Pons (tissue), 1 donor: ENCODE results near the gene CEP104.

Source experiments
- DNase-seq: peaks from one replicate; pipeline ENCODE4 v3.0.0-alpha.2; 2016; ENCODE audit warnings: low spot score

The CEP104 gene

DNA sequence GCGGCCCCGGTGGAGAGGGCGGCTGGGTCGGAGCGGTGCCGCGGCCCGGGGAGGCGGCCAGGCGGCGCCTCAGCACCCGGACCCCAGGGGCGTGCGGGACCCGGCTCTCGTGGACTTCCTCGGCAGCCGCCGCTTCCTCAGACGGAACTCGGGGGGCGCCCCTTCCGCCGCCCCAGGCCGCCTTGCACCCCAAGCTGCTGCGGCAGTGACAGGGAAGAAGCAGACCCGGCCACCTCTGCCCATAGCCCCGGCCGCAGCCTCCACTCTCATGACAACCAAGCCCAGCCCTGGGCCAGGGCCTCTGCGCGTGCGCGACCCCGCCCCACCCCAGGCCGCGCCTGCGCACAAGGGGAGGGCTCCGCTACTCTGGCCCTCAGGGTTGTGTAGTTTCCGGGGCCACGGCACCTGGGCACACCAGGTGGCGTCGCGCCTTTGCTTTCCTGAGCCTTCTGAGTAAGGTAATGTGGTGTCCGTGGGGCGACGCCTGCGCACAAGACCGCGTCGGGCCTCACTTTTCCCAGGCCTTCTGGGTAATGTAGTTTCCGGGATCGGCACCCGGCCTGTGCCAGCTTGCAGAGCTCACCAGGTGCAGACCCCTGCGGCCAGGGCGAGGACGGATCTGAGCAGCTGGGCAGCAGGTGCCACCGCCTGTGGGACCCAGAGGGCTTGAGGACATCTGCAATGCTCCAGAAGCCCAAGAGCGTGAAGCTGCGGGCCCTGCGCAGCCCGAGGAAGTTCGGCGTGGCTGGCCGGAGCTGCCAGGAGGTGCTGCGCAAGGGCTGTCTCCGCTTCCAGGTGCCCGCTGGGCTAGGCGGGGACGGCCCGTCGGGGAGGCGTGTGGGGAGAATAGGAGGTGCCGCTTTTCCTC lies at the start of gene CEP104, which contains the start of gene DFFB:
Gene CEP104, minus strand, starts transcription at position 289 of the 868 bp plus-strand sequence. CDS start 4,804 bp downstream, outside the sequence.
Gene DFFB, plus strand, starts transcription at position 554 of the 868 bp plus-strand sequence. Its CDS starts 128 bp downstream, at position 682.
- DNase-seq, result peak; percentile 88

DNA sequence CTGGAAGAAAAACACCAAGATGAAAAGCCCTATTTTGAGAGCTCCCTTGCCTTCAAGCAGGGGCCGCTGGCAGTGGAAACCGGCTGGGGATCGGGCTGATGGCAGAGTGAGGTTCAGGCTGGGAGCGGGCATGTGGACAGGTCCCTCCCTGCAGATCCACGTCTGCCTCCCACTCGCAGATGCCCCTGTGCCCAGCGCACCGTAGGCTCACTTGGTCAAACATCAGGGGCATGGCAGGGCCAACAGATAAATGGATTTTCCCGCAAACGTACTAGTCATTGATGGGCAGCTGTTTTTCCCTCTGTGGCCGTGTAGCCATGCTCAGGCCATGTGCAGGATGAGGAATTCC lies 49.6 kb upstream of the CEP104 start:
- DNase-seq, result no peak

DNA sequence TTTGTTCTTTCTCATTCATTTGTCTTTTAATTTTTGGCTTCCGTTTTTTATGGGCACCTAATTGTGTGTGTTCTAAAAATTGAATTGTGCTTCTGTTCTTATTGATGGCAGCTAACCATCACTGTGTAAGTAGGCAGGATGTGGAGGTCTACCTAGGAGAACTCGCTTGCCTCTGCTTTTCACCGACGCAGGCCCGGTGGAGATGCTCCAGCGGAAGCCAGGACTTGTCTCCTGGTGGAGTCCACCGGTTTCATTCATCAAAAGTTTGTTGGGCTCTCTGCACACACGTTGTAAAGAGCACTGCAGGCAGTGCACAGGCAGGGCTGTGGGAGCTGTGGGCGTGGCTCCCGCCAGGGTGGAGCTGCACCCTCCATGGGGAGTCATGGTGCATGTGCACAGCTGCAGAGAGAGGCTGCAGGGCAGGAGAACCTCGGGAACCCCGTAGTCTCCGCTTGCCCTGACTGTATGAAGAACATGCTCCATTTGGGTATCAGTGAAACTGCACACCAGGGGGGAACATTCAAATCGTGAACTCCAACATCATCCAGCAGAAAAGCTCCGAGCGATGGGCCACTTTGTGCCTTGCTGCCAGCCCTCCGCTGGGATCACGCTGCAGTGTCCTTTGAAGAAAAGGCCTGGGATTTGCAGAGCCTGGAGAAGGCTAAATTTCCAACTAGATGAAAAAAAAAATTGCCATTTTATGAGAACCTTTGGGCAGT lies 49.1 kb upstream of the CEP104 start:
- no peak for DNase-seq

DNA sequence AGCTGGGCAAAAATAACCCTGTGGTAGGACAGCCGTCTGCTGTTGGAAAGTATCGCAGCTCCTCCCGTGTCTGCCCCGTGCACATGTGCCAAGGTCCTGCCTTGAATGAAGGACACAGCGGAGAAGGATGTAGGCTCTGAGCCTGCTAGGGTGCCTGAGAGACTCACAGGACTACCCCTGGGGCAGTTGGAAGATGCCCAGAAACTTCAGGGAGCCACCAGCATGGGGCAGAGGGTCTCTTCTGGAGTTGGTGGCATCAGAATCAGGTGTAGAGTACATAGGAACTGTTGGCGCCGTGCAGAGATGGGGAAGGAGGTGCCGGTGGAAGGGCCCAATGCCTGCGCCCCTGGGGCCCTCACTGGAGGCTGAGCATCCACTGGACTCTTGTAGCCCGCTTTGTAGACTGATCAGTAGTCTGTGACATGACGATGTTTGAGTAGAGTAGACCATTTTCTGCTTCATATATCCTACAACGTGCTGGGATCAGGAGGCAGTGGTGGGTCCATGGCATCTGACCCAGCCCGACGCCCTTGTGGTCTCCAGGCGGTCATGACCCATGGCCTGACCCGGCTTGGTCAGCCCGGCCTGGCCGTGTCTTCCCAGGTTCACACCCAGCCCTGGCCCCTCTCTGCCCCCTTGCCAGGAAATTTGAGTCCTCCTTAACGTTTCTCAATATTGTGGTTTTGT lies 48.4 kb upstream of the CEP104 start:
- DNase-seq, result no peak

DNA sequence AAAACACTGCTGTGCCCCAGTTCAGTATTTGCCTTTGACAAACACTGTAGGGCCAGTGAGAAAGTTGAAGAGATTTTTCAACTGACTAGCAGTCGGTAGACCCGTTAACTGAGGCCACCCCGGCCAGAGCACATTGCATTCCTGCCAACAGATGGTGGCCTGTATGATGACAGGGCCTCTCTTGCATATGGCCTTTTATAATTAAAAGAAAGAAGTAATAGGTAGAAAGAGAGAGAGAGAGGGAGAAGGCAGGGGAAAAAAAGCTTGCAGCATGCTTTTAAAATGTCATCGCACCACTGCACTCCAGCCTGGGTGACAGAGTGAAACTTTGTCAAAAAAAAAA lies 47.8 kb upstream of the CEP104 start:
- no peak for DNase-seq

DNA sequence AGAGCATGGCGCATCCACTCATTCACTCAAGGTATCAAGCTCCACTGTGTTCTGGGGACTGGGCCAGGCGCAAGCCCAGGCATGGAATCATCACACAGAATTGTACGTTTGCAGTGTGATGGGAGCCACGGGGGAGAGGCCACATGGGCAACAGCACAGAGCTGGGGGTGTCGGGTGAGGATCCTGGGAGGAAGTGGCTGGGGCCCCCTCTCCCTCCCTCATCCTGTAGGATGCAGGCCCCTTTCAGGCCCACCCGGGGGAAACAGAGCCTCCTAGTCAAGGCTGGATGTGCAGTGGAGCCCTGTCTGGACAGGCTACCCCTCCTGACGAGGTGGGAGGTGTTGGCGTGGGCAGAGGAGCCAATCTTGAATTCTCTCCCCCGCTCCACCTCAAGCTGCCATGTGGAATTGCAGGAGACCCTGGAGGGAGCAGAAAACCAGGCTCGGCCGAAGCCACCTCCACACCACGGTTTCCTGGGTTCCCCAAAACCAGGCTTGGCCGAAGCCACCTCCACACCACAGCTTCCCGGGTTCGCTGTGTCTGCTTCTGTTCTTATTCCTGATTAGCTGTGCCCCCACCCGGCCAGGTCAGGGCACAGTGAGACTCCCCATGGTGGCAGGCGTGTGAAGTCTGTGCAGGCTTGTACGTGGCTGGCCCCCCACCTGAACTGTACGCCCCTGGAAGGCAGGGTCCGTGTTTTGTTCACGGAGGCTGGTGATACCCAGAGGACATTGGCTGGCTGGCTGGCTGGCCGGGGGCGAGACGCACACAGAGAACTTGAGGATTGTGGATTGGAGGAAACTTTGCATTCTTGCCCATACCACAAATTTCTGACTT lies 47.2 kb upstream of the CEP104 start:
- no peak for DNase-seq

DNA sequence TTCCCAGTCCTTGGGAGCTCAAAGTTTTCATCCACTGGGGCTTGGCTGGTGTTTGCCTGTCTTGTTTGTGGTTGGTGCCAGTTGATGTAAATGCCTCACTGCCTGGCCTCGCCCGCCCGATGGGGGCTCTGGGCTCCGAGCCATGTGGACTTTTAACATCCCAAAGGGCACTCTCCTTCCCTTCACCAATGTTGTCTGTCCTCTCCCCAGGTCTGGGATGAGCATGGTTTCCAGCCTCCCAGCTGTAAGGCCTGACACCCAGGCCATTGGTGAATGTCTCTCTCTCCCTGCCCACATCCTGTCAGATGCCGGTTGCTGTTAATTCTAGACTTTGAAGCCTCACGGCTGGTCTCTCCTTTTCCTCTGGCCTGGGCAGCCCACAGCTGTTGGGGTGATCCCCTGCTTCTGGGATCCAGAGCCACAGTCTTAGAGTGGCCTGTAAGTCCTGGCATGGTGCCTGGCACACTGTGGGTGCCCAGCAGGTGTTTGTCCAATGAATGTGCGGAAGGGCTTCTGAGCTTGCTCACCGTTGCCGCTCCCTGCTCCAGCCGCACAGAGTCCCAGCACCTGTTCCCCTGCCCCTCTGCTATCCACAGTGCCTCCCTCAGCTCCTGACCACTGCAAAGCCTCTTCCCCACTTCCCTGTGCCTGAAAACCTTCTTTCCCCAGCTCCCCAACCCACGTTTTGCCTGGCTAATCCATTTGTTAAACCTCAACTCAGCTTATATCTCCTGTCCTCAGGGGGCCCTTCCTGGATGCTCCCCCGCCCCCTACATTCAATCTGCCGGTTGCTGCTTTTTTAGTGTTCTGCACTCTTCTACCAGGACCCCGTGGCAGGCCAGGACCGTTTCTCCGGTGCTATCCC lies 46.4 kb upstream of the CEP104 start:
- DNase-seq, result no peak

DNA sequence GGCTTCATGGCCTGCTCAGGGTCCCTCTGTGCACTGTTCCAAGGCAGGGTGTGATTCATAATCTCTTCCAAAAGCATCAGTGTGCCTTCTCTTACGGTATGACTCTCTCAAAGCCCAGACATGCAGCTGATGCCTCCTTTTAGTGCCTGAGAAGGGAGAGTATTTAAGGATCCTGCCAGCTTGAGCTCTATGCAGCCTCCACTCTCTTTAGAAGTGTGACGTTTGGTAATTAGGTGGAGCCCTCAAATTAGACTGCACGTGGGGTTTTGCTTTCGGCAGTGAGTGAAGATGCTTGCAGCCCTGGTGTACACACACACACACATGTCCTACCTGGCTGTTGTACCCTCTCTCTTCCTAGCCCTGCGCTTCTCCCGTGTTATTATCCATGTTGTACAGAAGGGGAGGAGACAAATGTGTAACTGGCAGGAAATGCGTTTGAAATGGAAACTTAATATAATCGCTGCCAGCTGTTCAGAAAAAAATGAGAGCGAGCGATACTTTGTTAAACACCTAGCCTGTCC lies 45.6 kb upstream of the CEP104 start:
- DNase-seq, result no peak

DNA sequence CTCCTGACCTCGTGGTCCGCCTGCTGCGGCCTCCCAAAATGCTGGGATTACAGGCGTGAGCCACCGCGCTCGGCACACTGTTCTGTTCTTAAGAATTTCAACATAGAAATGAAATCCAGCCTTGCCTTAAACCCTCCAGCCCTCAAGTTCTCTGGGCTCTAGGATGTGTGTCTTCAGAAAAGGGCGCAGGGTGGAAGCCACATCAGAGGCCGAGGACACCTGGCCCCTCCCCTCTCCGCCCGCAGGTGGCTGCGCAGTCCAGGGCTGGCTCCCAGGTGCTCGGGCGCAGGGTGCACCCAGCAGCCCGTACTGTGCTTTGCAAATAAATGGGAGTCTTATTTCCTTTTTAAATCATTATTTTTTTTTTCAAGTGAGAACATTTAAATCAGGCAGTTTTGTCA lies 45.1 kb upstream of the CEP104 start:
- no peak for DNase-seq

DNA sequence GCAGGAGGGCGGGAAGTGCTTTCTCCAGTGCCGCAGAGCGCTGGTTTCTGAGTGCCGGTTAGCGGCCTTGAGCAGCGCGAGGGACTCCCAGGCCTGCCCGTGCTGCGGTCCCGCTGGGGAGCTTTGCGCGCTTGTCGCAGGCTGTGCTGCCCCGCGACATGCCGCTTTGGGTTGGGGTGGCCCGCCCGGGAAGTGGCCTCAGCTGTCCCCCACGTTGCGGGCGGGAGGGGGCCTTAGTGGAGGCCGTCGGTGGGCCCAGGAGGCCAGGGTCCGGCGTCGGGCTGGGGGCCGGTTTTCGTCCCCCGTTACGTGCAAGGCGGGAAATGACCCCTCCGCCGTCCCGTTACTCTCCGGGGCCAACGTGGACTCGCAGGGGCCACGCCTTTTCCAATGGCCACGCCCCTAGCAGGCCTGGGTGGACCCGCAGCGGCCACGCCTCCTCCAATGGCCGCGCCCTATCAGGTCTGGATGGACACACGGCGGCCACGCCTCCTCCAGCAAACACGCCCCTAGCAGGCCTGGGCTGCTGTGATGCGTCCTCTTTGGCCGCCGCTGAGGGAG lies 44.0 kb upstream of the CEP104 start:
- DNase-seq, result peak; percentile 97

DNA sequence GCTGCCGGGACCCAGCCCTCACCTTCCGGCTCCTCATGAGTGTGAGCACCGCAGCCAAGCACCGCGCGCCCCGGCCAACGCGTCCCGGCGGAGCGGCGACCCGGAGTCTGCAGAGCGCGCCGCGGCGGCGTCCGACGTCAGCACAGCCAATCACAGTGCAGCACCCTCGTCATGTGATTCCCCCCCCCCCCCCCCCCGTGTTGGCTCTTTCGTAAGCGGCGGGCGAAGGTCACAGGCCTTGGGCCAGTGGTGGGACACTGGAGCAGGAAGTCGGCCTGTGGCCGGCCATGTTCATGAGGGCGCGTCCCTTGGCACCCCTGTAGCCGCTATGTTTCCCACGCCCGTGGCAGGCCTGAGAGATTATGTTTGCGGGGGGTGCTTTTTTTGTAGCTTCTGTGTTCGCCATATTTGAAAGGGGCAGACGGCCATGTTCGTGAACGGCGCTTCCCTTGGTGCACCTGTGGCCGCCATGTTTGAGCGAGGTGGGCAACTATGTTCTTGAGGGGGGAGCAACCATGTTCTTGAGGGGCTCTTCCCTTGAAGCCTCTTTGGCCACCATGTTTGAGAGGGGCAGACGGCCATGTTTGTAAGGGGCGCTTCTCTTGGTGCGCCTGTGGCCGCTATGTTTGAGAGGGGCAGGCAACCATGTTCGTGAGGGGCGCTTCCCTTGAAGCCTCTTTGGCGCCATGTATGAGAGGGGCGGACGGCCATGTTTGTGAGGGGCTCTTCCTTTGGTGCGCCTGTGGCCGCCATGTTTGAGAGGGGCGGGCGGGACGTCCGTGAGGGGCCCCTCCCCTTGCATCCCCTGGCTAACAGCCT lies 43.3 kb upstream of the CEP104 start, which contains the start of gene C1orf174:
Gene C1orf174, minus strand, starts transcription at position 123 of the 819 bp plus-strand sequence. Its CDS starts 86 bp downstream, at position 37.
- peak; percentile 100 for DNase-seq

DNA sequence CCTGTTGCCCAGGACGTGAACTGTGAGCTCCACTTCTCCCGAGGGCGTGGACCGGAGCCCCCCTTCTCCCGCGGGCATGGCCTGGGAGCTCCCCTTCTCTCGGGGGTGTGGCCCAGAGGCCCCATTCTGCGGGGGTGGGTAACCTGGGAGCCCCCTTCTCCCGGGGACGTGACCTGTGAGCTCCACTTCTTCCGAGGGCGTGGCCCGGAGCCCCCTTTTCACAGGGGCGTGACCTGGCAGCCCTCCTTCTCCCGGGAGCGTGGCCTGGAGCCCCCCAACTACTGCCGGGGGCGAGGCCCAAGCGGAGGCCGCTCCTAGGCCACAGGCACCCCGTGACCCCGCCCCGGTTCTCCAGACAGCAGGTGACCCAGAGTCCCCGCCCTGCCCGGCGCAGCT lies 42.7 kb upstream of the CEP104 start:
- DNase-seq, result no peak

DNA sequence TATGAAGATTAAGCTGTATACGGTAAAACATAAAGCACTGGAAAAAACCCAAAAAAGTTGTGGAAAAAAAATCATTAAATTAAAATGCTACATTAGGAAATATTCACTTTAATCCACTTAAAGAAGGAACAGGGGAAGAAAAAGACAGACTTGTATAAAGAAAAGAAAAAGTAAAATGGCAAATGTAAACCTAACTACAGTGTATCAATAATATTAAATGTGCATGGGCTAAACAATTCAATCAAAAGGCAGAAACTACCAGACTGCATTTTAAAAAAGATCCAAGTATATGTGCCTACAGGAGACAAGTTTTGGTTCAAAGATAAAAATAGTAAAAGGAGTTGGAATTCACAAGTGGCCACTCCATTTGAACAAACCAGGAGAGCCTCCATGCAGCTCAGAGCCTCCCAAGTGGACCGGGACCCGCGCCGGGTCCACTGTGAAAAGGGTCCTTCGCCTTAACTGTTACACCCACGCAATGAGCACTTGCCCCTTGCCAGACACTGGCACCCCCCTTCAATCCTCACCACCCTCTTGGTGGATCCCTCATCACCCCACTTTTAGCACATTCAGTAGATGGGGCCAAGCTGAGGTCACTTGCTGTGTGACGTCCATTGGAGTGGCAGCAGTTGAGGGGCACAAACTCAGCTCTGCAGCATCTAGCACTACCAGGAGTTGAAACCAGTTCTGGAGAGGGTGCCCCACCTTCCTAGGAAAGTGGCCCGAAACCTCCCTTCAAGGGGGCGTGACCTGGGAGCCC lies 42.2 kb upstream of the CEP104 start:
- DNase-seq, result no peak

DNA sequence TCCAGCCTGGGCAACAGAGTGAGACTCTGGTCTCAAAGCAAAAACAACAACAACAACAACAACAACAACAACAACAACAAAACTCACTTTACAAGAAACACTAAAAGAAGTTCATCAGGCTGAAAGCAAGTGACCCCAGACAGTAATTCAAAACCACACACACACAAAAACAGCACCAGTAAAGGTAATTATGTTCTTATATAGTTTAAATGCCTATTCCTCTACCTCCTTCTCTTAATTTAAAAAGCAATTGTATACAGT lies 41.4 kb upstream of the CEP104 start:
- DNase-seq, result no peak

DNA sequence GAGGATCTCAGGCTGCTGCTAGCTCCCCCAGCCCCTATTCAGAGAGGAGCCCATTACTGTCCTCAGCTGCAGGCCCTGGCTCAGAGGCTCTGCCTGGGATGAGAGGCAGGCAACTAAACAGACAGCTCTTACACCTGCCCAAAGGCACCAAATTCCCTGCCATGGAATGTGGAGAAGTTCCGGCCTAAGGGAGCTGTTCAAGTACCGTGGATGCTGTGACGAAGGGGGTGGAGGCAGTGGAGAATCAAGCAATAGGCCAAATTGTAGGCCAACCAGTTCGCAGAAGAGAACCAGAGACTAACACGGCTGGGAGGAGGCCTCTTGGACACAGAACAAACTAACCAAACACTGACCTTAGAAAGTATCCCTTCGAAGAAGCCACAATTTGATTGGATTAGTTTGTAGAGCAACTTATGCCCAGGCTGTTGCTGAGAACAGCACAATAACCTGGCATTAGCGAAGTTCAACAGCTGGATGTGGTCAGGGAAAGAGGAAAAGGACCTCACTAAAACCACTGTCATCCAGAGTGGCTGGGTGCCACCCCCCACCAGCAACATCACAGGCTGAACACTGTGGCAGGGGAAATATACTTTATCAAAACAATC lies 39.5 kb upstream of the CEP104 start:
- DNase-seq, result no peak

DNA sequence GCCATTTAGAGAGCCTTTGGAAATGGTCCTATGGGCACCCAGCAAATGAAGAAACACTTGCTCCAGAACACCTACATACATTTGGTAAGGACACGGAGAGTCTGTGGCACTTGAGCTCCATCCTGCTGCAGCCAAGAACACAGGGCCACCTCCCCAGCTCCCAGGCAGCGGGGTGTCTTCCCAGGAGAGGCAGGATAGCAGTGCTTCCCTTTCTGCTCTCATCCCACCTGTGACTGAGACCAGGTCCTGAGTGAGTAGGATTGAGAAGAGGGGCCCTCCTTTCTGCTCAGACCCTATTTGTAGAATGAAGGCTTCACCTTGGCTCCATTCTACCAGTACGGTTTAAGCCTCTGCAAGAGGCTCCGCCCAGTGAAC lies 38.9 kb upstream of the CEP104 start:
- DNase-seq, result no peak

DNA sequence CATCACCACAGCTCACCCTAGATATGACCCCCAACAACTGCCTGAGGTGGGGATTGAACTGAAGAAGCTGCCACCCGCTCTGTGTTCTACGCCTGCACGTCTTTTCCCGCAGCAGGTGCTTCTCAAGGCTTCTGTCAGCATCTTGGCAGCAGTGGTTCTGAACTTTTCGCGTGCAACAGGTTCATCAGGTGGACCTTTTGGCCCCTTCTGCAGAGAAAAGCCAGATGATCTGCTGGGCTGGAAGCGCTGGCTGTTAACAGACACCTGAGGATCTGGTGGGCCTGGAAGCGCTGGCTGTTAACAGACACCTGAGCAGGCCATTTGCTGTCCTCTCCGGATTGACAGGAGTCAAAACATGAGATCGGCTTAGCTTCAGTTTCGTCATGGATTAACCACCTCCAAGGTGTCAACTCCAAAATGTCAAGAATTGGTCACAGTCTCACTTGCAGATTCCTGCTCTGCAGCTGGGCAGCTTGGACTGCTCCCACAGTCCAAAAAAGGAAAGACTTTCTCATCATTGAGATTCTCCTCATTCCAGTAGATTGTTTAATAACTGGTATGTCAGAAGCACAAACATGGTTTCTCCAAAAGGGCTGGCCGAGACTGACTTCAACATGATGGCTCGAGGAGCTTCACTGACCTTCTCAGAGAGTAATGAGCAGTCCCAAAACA lies 38.4 kb upstream of the CEP104 start:
- no peak for DNase-seq
